ENCODE measurements around the gene RABGAP1L.

DNA sequence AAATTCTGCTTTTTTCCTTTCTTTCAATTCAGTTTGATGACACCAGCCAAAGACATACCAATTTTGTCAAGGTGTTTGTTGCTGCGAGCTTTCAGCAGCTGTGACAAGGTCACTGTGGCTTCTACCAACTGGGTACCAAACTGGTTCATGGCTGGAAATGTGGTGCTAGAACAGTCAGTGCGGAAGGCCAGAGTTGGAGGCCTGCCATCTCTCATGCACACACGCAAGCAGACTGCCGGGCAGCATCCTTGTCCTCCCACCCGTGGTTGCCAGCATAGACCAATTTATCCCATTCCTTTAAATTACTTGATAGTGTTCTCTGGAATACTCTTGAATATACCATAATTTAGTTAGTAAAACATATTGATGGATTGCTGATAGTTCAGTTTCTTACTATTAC lies 208.6 kb downstream of the RABGAP1L start:
- TF ChIP-seq, protein P1, sequence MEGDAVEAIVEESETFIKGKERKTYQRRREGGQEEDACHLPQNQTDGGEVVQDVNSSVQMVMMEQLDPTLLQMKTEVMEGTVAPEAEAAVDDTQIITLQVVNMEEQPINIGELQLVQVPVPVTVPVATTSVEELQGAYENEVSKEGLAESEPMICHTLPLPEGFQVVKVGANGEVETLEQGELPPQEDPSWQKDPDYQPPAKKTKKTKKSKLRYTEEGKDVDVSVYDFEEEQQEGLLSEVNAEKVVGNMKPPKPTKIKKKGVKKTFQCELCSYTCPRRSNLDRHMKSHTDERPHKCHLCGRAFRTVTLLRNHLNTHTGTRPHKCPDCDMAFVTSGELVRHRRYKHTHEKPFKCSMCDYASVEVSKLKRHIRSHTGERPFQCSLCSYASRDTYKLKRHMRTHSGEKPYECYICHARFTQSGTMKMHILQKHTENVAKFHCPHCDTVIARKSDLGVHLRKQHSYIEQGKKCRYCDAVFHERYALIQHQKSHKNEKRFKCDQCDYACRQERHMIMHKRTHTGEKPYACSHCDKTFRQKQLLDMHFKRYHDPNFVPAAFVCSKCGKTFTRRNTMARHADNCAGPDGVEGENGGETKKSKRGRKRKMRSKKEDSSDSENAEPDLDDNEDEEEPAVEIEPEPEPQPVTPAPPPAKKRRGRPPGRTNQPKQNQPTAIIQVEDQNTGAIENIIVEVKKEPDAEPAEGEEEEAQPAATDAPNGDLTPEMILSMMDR (conservative IDR thresholded peaks at IDR 0.05; ENCODE audit: low read length) = no peak
- no peak for TF ChIP-seq EZH2phosphoT487 (IDR thresholded peaks at IDR 0.05; ENCODE audit: borderline replicate concordance, low read depth, low read length)

Measured in OCI-LY7 (cell line).